Inferior parietal cortex (tissue), 1 donor: ENCODE measurements around the gene SULT1B1.
"Not testable (repeated sequence)": the region's sequence is repeated elsewhere in the genome, so short reads cannot be mapped to it uniquely, and the experiment has no call there.

Experiments used
- DNase-seq: peaks from one replicate; pipeline ENCODE4 v3.0.0-alpha.2; 2016; ENCODE audit errors: extremely low spot score

The SULT1B1 gene

DNA sequence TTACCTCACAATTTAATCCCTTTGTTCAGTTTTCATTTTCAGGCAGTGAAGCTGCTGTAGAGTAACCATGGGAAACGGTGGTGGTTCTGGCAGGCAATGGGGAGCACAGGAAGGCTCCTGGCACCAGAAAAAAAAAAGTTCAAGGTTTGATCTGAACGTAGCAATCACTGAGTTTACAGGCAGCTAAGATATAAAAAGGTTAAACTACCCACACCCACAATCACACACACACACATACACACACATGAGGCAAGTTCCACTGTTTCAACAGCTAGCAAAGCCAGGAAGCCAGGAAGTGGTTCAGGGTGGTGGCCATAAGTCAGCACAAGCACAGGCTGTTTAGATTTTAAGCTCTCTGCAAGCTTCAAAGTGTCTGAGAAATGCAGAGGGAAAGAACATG lies at the start of gene SULT1B1:
SULT1B1 (minus strand) TSS at position 166 of the 400 bp plus-strand sequence. CDS start 5,403 bp downstream, outside the sequence.
- DNase-seq = no peak

- no peak for DNase-seq
Observed at GRCh38 chr4:69800599-69800998, 40.2 kb upstream of the SULT1B1 start.

DNA sequence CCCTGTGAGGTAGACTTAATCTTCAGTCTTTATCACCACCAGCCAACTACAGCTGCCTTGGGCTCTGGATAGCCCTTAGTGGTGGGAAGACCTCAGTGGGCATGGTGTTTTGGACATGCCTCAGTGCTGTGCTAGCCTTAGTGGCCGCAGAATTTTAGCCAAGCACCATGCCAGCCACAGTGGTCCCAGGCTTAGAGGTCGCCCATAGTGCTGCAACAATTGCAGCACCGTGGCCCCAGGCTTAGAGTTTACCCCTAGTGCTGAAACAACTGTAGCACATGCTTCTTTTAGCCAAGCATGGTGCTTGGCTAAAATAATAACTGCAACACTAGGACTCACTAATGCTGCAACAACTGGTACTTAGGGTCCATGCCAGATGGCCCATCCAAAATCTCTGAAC lies 38.9 kb upstream of the SULT1B1 start:
- DNase-seq = no peak

GRCh38 chr4:69793732-69794131 lies 33.3 kb upstream of the SULT1B1 start:
- DNase-seq = no peak

DNA sequence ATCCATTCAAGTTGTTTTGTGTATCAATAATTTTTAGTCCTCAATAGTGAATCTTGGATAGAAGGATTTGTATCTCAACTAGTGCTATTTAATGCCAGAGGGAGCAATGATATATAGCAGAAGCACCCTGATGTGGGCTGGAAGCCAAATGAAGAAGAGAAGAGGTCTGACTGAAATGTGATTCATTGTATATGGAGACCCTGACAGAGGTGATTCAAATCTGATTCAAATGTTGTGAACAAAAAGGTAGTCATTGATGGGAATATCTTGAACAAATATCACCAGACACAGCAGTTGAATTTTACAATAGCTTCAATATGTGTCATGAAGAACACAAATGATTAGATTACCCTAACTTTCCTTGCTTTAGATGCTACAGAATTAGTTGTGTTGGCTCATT lies 27.5 kb upstream of the SULT1B1 start:
- DNase-seq = no peak

- no peak for DNase-seq
Observed at GRCh38 chr4:69786547-69786946, 26.1 kb upstream of the SULT1B1 start.

GRCh38 chr4:69785211-69785831 lies 24.9 kb upstream of the SULT1B1 start:
- no peak for DNase-seq

- DNase-seq = no peak
Observed at GRCh38 chr4:69782651-69783310, 22.4 kb upstream of the SULT1B1 start.

GRCh38 chr4:69781458-69782418 lies 21.3 kb upstream of the SULT1B1 start:
- no peak for DNase-seq

GRCh38 chr4:69780141-69780540 lies 19.7 kb upstream of the SULT1B1 start:
- no peak for DNase-seq

DNA sequence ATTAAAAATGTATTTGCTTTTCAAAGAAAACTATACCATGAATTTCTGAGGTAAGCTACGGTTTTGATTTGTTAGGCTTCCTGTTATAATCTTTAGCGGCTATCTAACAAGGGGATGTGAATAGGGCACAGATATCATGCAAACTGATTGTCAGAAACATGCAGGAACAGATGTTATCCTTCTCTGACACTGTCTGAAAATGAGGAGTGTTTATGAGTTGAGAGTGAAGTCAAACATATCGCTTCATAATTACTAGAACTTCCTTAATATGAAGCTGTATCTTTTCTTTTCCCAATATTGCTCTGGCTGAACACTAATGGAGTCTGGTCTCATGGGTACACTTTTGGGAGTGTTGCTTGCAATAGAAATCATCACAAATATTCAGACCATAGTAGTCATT lies 16.3 kb upstream of the SULT1B1 start:
- no peak for DNase-seq

- DNase-seq = no peak
Observed at GRCh38 chr4:69775321-69775867, 15.0 kb upstream of the SULT1B1 start.

GRCh38 chr4:69773484-69773883 lies 13.1 kb upstream of the SULT1B1 start:
- DNase-seq = no peak

DNA sequence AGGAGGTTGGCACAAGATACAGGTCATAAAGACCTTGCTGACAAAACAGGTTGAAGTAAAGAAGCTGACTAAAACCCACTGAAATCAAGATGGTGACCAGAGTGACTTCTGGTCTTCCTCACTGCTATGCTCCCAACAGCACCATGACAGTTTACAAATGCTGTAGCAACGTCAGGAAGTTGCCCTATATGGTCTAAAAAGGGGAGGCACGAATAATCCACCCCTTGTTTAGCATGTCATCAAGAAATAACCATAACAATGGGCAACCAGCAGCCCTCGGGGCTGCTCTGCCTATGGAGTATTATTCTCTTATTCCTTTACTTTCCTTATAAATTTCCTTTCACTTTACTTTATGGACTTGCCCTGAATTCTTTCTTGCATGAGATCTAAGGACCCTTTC lies 8.1 kb upstream of the SULT1B1 start:
- not testable (repeated sequence) for DNase-seq

DNA sequence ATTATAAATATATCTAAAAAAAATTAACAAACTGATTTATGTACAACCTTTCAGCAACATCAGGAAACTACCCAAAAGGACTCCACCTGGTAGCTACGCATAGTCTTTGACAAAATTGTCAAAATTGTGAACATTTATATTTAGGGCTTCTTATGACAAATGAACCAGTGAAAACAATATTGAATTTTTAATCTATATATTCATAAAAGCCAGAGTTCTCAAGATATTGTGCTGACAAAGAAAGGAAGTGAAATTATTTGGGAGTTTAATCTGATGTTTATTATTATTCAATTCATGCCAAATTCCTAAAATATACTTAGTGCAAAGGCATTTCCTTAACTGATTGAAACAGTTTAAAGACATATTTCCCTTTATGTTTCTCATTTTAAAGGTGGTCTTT lies 5.3 kb upstream of the SULT1B1 start:
- no peak for DNase-seq

- DNase-seq = no peak
Observed at GRCh38 chr4:69764311-69764710, 3.9 kb upstream of the SULT1B1 start.

DNA sequence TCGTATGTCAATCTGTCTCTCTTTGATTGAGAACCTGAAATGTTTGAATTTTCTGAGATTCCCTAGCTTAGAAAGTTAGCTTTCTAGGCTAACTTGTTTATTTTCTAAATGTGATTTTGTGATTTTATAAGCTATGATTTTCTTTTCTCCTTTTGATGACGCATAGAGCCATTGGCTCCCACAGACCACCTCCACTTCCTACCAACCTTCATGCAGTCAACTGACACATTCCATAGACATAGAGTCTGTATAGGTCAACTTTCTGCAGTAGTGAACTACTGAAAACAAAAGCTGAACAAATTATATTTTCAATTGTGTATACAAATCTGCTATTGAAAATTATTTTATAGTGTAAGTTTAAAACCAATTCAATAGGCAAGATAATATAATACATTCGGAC lies 2.8 kb upstream of the SULT1B1 start:
- DNase-seq = no peak

- no peak for DNase-seq
Observed at GRCh38 chr4:69759189-69759604, 1.2 kb downstream of the SULT1B1 start.

- no peak for DNase-seq
Observed at GRCh38 chr4:69757464-69757863, 3.0 kb downstream of the SULT1B1 start.

DNA sequence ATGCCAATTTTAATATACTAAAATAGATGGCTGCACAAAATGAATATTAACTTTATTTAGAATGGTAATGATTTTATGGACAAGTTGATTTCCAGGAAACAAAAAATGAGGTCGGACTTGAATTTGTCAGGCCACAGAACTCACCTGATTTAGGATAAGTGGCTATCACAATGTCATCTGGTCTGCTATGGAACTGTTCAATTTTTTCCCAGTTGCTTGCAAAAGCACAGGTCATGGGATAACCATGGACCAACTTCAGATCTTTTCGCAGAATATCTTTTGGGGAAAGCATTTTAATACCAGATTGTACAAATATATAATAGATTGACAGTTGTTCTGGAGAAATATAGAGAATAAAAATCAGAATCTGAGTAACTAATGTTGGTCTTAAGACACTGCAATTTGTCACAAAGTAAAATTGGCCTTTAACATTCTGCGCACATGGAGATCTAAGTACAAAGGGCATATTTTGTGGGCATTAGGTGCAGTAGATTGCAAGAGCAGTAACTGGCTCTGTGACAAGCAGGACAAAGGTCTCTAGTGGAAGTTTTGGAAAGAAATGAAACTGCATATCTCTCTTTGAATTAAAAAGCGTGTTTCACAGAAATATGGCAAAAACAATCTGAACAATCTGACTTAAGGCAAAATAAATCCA lies 5.4 kb downstream of the SULT1B1 start:
- no peak for DNase-seq

- no peak for DNase-seq
Observed at GRCh38 chr4:69753686-69754085, 6.7 kb downstream of the SULT1B1 start.

DNA sequence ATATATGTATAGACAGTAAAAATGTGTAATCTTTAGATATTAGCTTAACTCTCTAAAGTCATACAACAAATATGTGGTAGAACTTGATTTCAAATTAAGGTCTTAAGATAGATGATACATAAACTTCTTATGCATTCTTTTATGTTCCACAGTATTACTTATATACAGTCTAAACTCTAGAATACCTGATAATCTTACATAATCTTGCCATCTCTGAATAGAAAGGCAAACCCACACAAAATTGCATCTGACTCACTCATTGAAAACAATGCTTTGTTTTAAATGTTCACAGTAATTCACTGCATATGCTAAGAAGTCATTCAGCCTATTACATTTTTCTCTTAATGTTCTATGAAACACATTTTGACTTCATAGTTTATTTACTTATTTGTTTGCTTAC lies 10.1 kb downstream of the SULT1B1 start:
- no peak for DNase-seq
